Esophagus (tissue), 2 donors: ENCODE measurements around the gene ME1. TPM values are rescaled to one million over a fixed set of nuclear protein-coding genes. Genes with fewer than 3 reads are reported as not detected.
"Not testable (repeated sequence)": the region's sequence is repeated elsewhere in the genome, so short reads cannot be mapped to it uniquely, and the experiment has no call there.

Source experiments
- H3K27ac ChIP-seq, 2 donors: one replicate each; pipeline ENCODE4 v1.5.1; 2013; ENCODE audit warnings: low read depth in 2 of 2, mild to moderate bottlenecking in 2 of 2, inconsistent platforms in 1 of 2, low read length in 1 of 2, moderate library complexity in 1 of 2
- H3K27me3 ChIP-seq, 2 donors: one replicate each; pipeline ENCODE4 v1.6.1; 2013; ENCODE audit warnings: low read length in 2 of 2, control low read depth in 1 of 2, mild to moderate bottlenecking in 1 of 2; ENCODE audit not compliant: insufficient read depth in 2 of 2, control insufficient read depth in 1 of 2
- H3K36me3 ChIP-seq, 2 donors: one replicate each; pipeline ENCODE4 v1.6.1; 2013; ENCODE audit warnings: low read length in 1 of 2; ENCODE audit not compliant: control insufficient read depth in 2 of 2, insufficient read depth in 2 of 2
- H3K4me1 ChIP-seq, 2 donors: one replicate each; pipeline ENCODE4 v1.6.1; 2013; ENCODE audit warnings: low read length in 1 of 2; ENCODE audit not compliant: control insufficient read depth in 2 of 2, insufficient read depth in 2 of 2
- H3K4me3 ChIP-seq, 2 donors: one replicate each; pipeline ENCODE4 v1.5.1; 2013; ENCODE audit warnings: low read length in 2 of 2, mild to moderate bottlenecking in 2 of 2, low read depth in 1 of 2, moderate library complexity in 1 of 2
- H3K9me3 ChIP-seq, 2 donors: one replicate each; pipeline ENCODE4 v1.6.1; 2013; ENCODE audit warnings: mild to moderate bottlenecking in 2 of 2, low read depth in 1 of 2, low read length in 1 of 2, moderate library complexity in 1 of 2; ENCODE audit not compliant: control insufficient read depth in 2 of 2, insufficient read depth in 1 of 2
- WGBS, 2 donors: extraction: QIAGEN DNeasy Blood & Tissue Kit; methylation state at CpG; one replicate each; pipeline ENCODE4 v1.1.7; 2013; 5-methylcytosine and 5-hydroxymethylcytosine counted together
- polyA plus RNA-seq, 2 donors: library from polyadenylated mRNA; stranded (reverse); fragments of 200-250 nt; gene quantifications; one replicate each; pipeline ENCODE4 v1.2.3, GENCODE V29; 2013
- donor health status: healthy with polysubstance abuse.
- donor health status: Bipolar disorder and iron deficiency.

Gene ME1
- polyA plus RNA-seq, 2 donors: 17.4 to 19.2 TPM

DNA sequence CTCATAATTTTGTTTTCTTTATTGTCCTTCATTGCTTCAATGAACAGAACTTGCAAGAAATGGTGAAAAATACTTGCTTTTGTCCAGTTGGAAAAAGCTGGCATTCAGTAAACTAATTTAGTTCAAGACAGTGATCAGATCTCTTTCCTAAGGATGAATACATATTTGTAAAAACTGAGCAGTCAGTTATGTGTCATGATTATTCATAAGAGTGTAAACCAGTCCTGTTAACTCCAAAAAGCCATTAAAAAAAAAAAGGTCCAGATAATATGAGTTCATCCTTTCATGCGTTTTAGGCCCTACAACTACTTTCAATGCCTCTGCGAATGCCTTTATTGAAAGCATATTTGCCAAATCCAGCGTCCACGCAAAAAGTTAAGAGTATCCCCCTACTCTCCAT, 238.4 kb downstream of the ME1 start:
- no peaks in the 10 kb centered on the region for H3K27me3 ChIP-seq
- no peak overlapping the region for H3K27ac ChIP-seq
- peaks cover 0 to 3% of the 10 kb centered on the region in 2 donors for H3K4me1 ChIP-seq
- peak overlapping the region; percentile 95 to 99 for H3K4me3 ChIP-seq
- 1 to 2% methylated on average over 4 of the region's 4 CpGs for WGBS, 2 donors
- peaks cover 0 to 2% of the 10 kb centered on the region in 2 donors for H3K36me3 ChIP-seq
- no peaks in the 10 kb centered on the region for H3K9me3 ChIP-seq

- not testable (repeated sequence) for H3K4me1 ChIP-seq, H3K27ac ChIP-seq, H3K9me3 ChIP-seq, H3K36me3 ChIP-seq, H3K27me3 ChIP-seq
- 82 to 91% methylated on average over 17 to 18 of the region's 18 CpGs for WGBS, 2 donors
- peak overlapping the region in 1 of 2 donors; percentile 95 for H3K4me3 ChIP-seq
Measured at GRCh38 chr6:83191974-83192373, 238.9 kb downstream of the ME1 start.

DNA sequence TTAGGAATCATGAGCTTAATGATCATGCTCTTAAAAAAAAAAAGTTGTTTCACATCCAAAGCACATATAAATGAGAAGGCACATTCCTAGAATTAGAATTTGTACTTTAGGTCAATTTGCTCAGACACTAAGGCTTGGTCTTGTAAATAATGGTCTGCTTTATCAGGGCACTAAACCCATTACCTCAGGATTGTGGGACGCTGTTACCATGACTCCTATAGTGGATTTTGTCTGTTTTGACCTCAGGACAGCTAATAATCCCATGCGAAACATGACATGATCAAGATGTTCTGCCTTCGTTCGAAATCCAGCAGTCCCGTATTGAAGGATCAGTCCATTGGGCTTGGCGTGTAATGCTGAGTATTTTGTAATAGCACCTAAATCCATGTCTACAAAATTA, 240.2 kb downstream of the ME1 start:
- H3K27me3 ChIP-seq: no peaks in the 10 kb centered on the region
- 90 to 93% methylated on average over 6 of the region's 6 CpGs for WGBS, 2 donors
- peaks cover 0 to 3% of the 10 kb centered on the region in 2 donors for H3K4me1 ChIP-seq
- H3K4me3 ChIP-seq: no peak overlapping the region
- peaks cover 0 to 5% of the 10 kb centered on the region in 2 donors for H3K36me3 ChIP-seq
- no peaks in the 10 kb centered on the region for H3K9me3 ChIP-seq
- no peak overlapping the region for H3K27ac ChIP-seq

- Histone ChIP-seq H3K36me3 (peaks cover 0 to 8% of the 10 kb centered on the region in 2 donors), H3K27ac (no peak overlapping the region), H3K9me3 (no peaks in the 10 kb centered on the region), H3K27me3 (no peaks in the 10 kb centered on the region), H3K4me1 (no peaks in the 10 kb centered on the region), H3K4me3 (no peak overlapping the region)
- WGBS, 2 donors: 59 to 73% methylated on average over 3 of the region's 3 CpGs
Measured at GRCh38 chr6:83188501-83188900, 242.3 kb downstream of the ME1 start.

DNA sequence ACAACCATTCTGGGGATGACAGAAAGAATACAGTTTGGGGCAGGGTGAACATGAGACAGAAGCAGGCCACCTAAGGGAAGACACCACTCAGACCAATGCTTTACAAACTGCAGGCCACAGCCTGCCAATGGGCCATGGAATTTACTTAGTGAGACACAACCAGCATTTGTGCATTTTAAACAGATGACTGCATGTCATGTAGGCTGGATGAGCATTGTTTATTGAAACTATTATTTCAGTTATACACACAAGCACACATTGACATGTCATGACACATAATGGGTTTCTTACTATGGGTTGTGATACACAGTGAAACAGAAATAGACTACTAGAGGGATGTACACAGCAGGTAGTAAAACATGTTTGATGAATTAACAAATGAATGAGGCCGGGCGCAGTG, 245.8 kb downstream of the ME1 start:
- Histone ChIP-seq H3K27me3 (no peaks in the 10 kb centered on the region), H3K36me3 (peaks cover 4 to 8% of the 10 kb centered on the region in 2 donors), H3K4me1 (no peaks in the 10 kb centered on the region), H3K4me3 (no peak overlapping the region), H3K9me3 (no peaks in the 10 kb centered on the region), H3K27ac (no peak overlapping the region)
- WGBS, 2 donors: 90 to 94% methylated on average over 2 of the region's 2 CpGs

GRCh38 chr6:83183082-83183828, 247.6 kb downstream of the ME1 start:
- no peaks in the 10 kb centered on the region for H3K27me3 ChIP-seq
- H3K36me3 ChIP-seq: peaks cover 4 to 6% of the 10 kb centered on the region in 2 donors
- H3K4me3 ChIP-seq: no peak overlapping the region
- H3K27ac ChIP-seq: no peak overlapping the region
- H3K9me3 ChIP-seq: no peaks in the 10 kb centered on the region
- 72 to 73% methylated on average over 9 of the region's 9 CpGs for WGBS, 2 donors
- no peaks in the 10 kb centered on the region for H3K4me1 ChIP-seq

DNA sequence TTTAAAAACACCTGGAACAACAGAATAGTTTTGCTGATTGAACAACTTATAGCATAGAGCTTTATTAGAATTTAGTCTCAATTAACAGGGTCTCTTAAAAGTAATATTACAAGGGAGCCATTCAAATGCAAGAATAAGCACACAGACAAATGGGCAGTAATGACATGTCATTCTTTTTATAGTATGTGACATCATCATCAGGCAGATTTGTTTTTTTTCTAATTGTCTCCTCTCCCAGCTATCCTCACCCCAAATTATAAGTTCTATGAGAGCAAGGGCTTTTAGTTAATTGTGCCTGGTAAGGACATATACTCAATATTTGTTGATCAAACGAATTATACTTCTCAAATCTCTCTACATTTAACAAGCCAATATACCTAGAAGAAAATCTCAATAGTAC, 248.7 kb downstream of the ME1 start:
- Histone ChIP-seq H3K36me3 (peaks cover 4 to 6% of the 10 kb centered on the region in 2 donors), H3K9me3 (no peaks in the 10 kb centered on the region), H3K27me3 (no peaks in the 10 kb centered on the region), H3K4me1 (no peaks in the 10 kb centered on the region), H3K27ac (no peak overlapping the region), H3K4me3 (no peak overlapping the region)
- 75 to 78% methylated on average over 1 of the region's 1 CpG for WGBS, 2 donors

DNA sequence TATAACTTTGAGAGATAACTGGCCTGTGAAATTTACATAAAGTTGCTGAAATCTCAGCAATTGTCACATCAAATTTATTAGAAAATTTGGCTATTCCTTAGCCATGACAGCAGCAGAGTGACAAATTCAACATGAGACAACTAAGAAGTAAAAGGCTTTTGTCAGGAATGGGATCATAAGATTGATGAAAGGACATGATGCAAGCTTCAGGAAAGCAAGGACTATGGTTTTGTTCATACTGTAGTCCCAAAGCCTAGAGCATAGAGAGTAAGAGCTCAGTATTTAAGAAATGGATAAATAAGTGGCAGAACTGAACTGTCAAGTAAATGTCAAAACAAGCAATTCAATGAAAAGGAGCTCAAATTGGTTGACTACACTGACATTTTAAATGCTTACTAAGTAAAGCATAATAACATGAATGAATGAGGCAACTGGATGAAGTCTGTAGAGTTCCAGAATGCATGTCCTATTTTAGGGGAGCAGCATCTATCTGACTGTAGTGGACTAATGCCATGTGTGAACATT, 250.4 kb downstream of the ME1 start:
- H3K27ac ChIP-seq: no peak overlapping the region
- no peaks in the 10 kb centered on the region for H3K27me3 ChIP-seq
- no peak overlapping the region for H3K4me3 ChIP-seq
- peaks cover 3 to 4% of the 10 kb centered on the region in 2 donors for H3K36me3 ChIP-seq
- no peaks in the 10 kb centered on the region for H3K9me3 ChIP-seq
- H3K4me1 ChIP-seq: no peaks in the 10 kb centered on the region

GRCh38 chr6:83176246-83176645, 254.6 kb downstream of the ME1 start:
- Histone ChIP-seq H3K27ac (no peak overlapping the region), H3K27me3 (no peaks in the 10 kb centered on the region), H3K9me3 (no peaks in the 10 kb centered on the region), H3K4me1 (no peaks in the 10 kb centered on the region), H3K36me3 (peaks cover 0 to 5% of the 10 kb centered on the region in 2 donors), H3K4me3 (no peak overlapping the region)
- WGBS, 2 donors: 80 to 93% methylated on average over 4 of the region's 4 CpGs

GRCh38 chr6:83169511-83169910, 261.3 kb downstream of the ME1 start:
- 57 to 60% methylated on average over 1 of the region's 1 CpG for WGBS, 2 donors
- H3K4me3 ChIP-seq: no peak overlapping the region
- no peaks in the 10 kb centered on the region for H3K4me1 ChIP-seq
- H3K9me3 ChIP-seq: no peaks in the 10 kb centered on the region
- no peak overlapping the region for H3K27ac ChIP-seq
- H3K36me3 ChIP-seq: peaks cover 8 to 12% of the 10 kb centered on the region in 2 donors
- no peaks in the 10 kb centered on the region for H3K27me3 ChIP-seq
